ENCODE data around the gene HAL. TPM values are rescaled to one million over a fixed set of nuclear protein-coding genes. Genes with fewer than 3 reads are reported as not detected.

Gene HAL
- total RNA-seq, 1 experiment from 2014 or later, result 0.82 TPM

GRCh38 chr12:95993907-95994306, 2.2 kb downstream of the HAL start:
- H3K4me1 ChIP-seq, result no peaks in the 10 kb centered on the region; the same call in 1 of the 2 replicates
- Mint-ChIP-seq H3K9me3 (ENCODE audit: unreplicated experiment) (no peaks in the 10 kb centered on the region), H3K4me1 (ENCODE audit: low read depth, unreplicated experiment) (peaks cover 20% of the 10 kb centered on the region), H3K27ac (ENCODE audit: unreplicated experiment) (no peak overlapping the region), H3K4me3 (ENCODE audit: unreplicated experiment) (no peak overlapping the region), H3K27me3 (ENCODE audit: insufficient read depth, unreplicated experiment) (peaks cover 11% of the 10 kb centered on the region), H3K36me3 (ENCODE audit: insufficient read depth, unreplicated experiment) (peaks cover 5% of the 10 kb centered on the region)
- no peaks in the 10 kb centered on the region; the same call in 1 of the 2 replicates for H3K27me3 ChIP-seq (replicated peaks; ENCODE audit: control insufficient read depth, insufficient read depth, low read length)
- TF ChIP-seq CTCF (IDR thresholded peaks at IDR 0.05; ENCODE audit: insufficient read depth in 1 of 2, low read depth in 1 of 2, low read length in 1 of 2, severe bottlenecking in 1 of 2, unreplicated experiment in 1 of 2), result no peak
- H3K9me3 ChIP-seq, result no peaks in the 10 kb centered on the region
- no peak for DNase-seq
- no TSS peak for BruUV-seq (replicated peaks)
- CTCF ChIA-PET, result no interaction called here
- intact Hi-C loops (cut with micrococcal nuclease; ENCODE audit: unreplicated experiment), result loop anchor here (10.0 kb wide), 1 partner anchor 409 kb away; no protein-coding TSS in a partner anchor
- no peaks in the 10 kb centered on the region for H3K36me3 ChIP-seq (ENCODE audit: control insufficient read depth, insufficient read depth, low read length)
- POLR2A ChIA-PET, result no interaction called here
- no peak overlapping the region for H3K4me3 ChIP-seq (ENCODE audit: low read depth, low read length)

GRCh38 chr12:95990136-95990535, 6.0 kb downstream of the HAL start:
- no TSS peak for BruUV-seq (replicated peaks)
- no peaks in the 10 kb centered on the region for H3K9me3 Mint-ChIP-seq (ENCODE audit: unreplicated experiment)
- POLR2A ChIA-PET, result no interaction called here

GRCh38 chr12:95989504-95990123, 6.5 kb downstream of the HAL start:
- H3K4me1 Mint-ChIP-seq (ENCODE audit: low read depth, unreplicated experiment), result no peaks in the 10 kb centered on the region
- H3K4me3 ChIP-seq (ENCODE audit: low read depth, low read length), result no peak overlapping the region
- intact Hi-C loops (cut with micrococcal nuclease; ENCODE audit: unreplicated experiment), result loop anchor here (10.0 kb wide), 1 partner anchor 405 kb away; no protein-coding TSS in a partner anchor
- DNase-seq, result no peak
- no peak for TF ChIP-seq CTCF (IDR thresholded peaks at IDR 0.05; ENCODE audit: insufficient read depth in 1 of 2, low read depth in 1 of 2, low read length in 1 of 2, severe bottlenecking in 1 of 2, unreplicated experiment in 1 of 2)
- ChIA-PET CTCF (interaction anchor here (1.5 kb wide), 1 partner anchor 9 kb away, joined by 6 read pairs; no protein-coding TSS in a partner anchor), POLR2A (no interaction called here)
- no peaks in the 10 kb centered on the region for H3K36me3 Mint-ChIP-seq (ENCODE audit: insufficient read depth, unreplicated experiment)
- H3K27ac Mint-ChIP-seq (ENCODE audit: unreplicated experiment), result no peak overlapping the region
- no TSS peak for BruUV-seq (replicated peaks)
- no peaks in the 10 kb centered on the region for H3K4me1 ChIP-seq
- no peaks in the 10 kb centered on the region for H3K9me3 Mint-ChIP-seq (ENCODE audit: unreplicated experiment)
- H3K9me3 ChIP-seq, result no peaks in the 10 kb centered on the region
- no peaks in the 10 kb centered on the region for H3K36me3 ChIP-seq (ENCODE audit: control insufficient read depth, insufficient read depth, low read length)
- H3K4me3 Mint-ChIP-seq (ENCODE audit: unreplicated experiment), result no peak overlapping the region
- H3K27me3 Mint-ChIP-seq (ENCODE audit: insufficient read depth, unreplicated experiment), result peaks cover 18% of the 10 kb centered on the region
- no peaks in the 10 kb centered on the region; the same call in 1 of the 2 replicates for H3K27me3 ChIP-seq (replicated peaks; ENCODE audit: control insufficient read depth, insufficient read depth, low read length)

More at GRCh38 chr12:95990136-95990535, 6.0 kb downstream of the HAL start:
- Mint-ChIP-seq H3K27ac (ENCODE audit: unreplicated experiment) (no peak overlapping the region), H3K4me3 (ENCODE audit: unreplicated experiment) (no peak overlapping the region), H3K36me3 (ENCODE audit: insufficient read depth, unreplicated experiment) (no peaks in the 10 kb centered on the region), H3K4me1 (ENCODE audit: low read depth, unreplicated experiment) (no peaks in the 10 kb centered on the region), H3K27me3 (ENCODE audit: insufficient read depth, unreplicated experiment) (peaks cover 18% of the 10 kb centered on the region)
- Histone ChIP-seq H3K27me3 (replicated peaks; ENCODE audit: control insufficient read depth, insufficient read depth, low read length) (no peaks in the 10 kb centered on the region; the same call in 1 of the 2 replicates), H3K4me1 (no peaks in the 10 kb centered on the region), H3K9me3 (no peaks in the 10 kb centered on the region), H3K4me3 (ENCODE audit: low read depth, low read length) (no peak overlapping the region), H3K36me3 (ENCODE audit: control insufficient read depth, insufficient read depth, low read length) (no peaks in the 10 kb centered on the region)
- TF ChIP-seq CTCF (IDR thresholded peaks at IDR 0.05; ENCODE audit: insufficient read depth in 1 of 2, low read depth in 1 of 2, low read length in 1 of 2, severe bottlenecking in 1 of 2, unreplicated experiment in 1 of 2), result no peak
- intact Hi-C loops (cut with micrococcal nuclease; ENCODE audit: unreplicated experiment), result loop anchor here (10.0 kb wide), 1 partner anchor 405 kb away; no protein-coding TSS in a partner anchor
- CTCF ChIA-PET, result interaction anchor here (1.5 kb wide), 1 partner anchor 9 kb away, joined by 6 read pairs; no protein-coding TSS in a partner anchor
- DNase-seq, result no peak

Data from Caco-2 (cell line).